Bronchial epithelial cell (primary cell): ENCODE data around the gene ZBTB26. TPM values are rescaled to one million over a fixed set of nuclear protein-coding genes. Genes with fewer than 3 reads are reported as not detected.
"Not testable (repeated sequence)": the region's sequence is repeated elsewhere in the genome, so short reads cannot be mapped to it uniquely, and the experiment has no call there.

Experiments used
- DNase-seq: peaks from one replicate; pipeline ENCODE4 v3.0.0-alpha.2; 2010; ENCODE audit warnings: low read depth
- FAIRE-seq: peaks from 2 replicates; lab custom pipeline; 2011; peaks lifted over from hg19 to GRCh38; lab: Jason Lieb, UNC
- H3K27me3 ChIP-seq: 2 replicates; pipeline ENCODE4 v1.5.1; 2011; ENCODE audit warnings: low read length; ENCODE audit not compliant: control insufficient read depth, insufficient read depth
- H3K36me3 ChIP-seq: 2 replicates; pipeline ENCODE4 v1.5.1; 2011; ENCODE audit warnings: low read length; ENCODE audit not compliant: control insufficient read depth, insufficient read depth
- H3K4me3 ChIP-seq: 2 replicates; pipeline ENCODE4 v1.5.1; 2011; ENCODE audit warnings: mild to moderate bottlenecking, low read depth, low read length, control low read depth
- CTCF ChIP-seq: IDR thresholded peaks from 2 replicates; pipeline ENCODE4 v1.5.1; 2011; ENCODE audit warnings: mild to moderate bottlenecking, moderate library complexity, low read length, control low read depth, inconsistent platforms; ENCODE audit not compliant: insufficient read depth, severe bottlenecking
- total RNA-seq: library from RNA; depleted of rRNA; stranded (reverse); fragments of >200 nt; gene quantifications from 2 replicates; pipeline ENCODE4 v1.2.1, GENCODE V29; 2014

ZBTB26 gene
- total RNA-seq, 1 donor from 2014 or later, result 2.4 TPM

- no peak overlapping the region for H3K4me3 ChIP-seq
- DNase-seq, result peak; percentile 46
- no peaks in the 10 kb centered on the region for H3K27me3 ChIP-seq
- FAIRE-seq, result no peak
- TF ChIP-seq CTCF, result no peak
- peaks cover 3% of the 10 kb centered on the region for H3K36me3 ChIP-seq
These were observed 30.5 kb downstream of the ZBTB26 start for GRCh38 chr9:122900791-122901190.

- peak; percentile 81 for DNase-seq
- Histone ChIP-seq H3K4me3 (no peak overlapping the region), H3K27me3 (no peaks in the 10 kb centered on the region), H3K36me3 (peaks cover 3% of the 10 kb centered on the region)
- FAIRE-seq, result no peak
- no peak for TF ChIP-seq CTCF
These were observed 33.3 kb downstream of the ZBTB26 start for GRCh38 chr9:122897969-122898368.

- no peak for FAIRE-seq
- DNase-seq, result no peak
- peaks cover 9% of the 10 kb centered on the region for H3K36me3 ChIP-seq
- TF ChIP-seq CTCF, result no peak
- H3K27me3 ChIP-seq, result no peaks in the 10 kb centered on the region
- no peak overlapping the region for H3K4me3 ChIP-seq
These were observed 42.8 kb downstream of the ZBTB26 start for GRCh38 chr9:122888480-122888879.

- H3K27me3 ChIP-seq, result no peaks in the 10 kb centered on the region
- FAIRE-seq (no peak), DNase-seq (no peak)
- H3K4me3 ChIP-seq, result no peak overlapping the region
- peaks cover 8% of the 10 kb centered on the region for H3K36me3 ChIP-seq
- TF ChIP-seq CTCF, result no peak
These were observed 48.2 kb downstream of the ZBTB26 start for GRCh38 chr9:122883125-122883524.

GRCh38 chr9:122879443-122879842 lies 51.9 kb downstream of the ZBTB26 start:
- no peaks in the 10 kb centered on the region for H3K27me3 ChIP-seq
- TF ChIP-seq CTCF, result no peak
- no peak for FAIRE-seq
- no peak overlapping the region for H3K4me3 ChIP-seq
- peaks cover 19% of the 10 kb centered on the region for H3K36me3 ChIP-seq
- no peak for DNase-seq

GRCh38 chr9:122875523-122875922 lies 55.8 kb downstream of the ZBTB26 start:
- no peak for FAIRE-seq
- no peak for TF ChIP-seq CTCF
- H3K27me3 ChIP-seq, result no peaks in the 10 kb centered on the region
- H3K36me3 ChIP-seq, result peaks cover 22% of the 10 kb centered on the region
- DNase-seq, result no peak
- H3K4me3 ChIP-seq, result no peak overlapping the region

GRCh38 chr9:122867276-122867675 lies 64.0 kb downstream of the ZBTB26 start:
- not testable (repeated sequence) for FAIRE-seq, H3K36me3 ChIP-seq, H3K4me3 ChIP-seq

More at GRCh38 chr9:122867276-122867675, 64.0 kb downstream of the ZBTB26 start:
- not testable (repeated sequence) for H3K27me3 ChIP-seq, DNase-seq
